NCI-H748 (cell line): ENCODE measurements around the gene SFMBT2.
A peak's percentile ranks its signal among the peaks of the same experiment; 100 is the strongest.

Experiments used
- DNase-seq: peaks from one replicate; lab custom pipeline; 2025; ENCODE audit not compliant: unreplicated experiment; lab: John Stamatoyannopoulos, UW

The SFMBT2 gene

GRCh38 chr10:7301006-7301778 lies 109.6 kb downstream of the SFMBT2 start:
- no peak for DNase-seq

DNA sequence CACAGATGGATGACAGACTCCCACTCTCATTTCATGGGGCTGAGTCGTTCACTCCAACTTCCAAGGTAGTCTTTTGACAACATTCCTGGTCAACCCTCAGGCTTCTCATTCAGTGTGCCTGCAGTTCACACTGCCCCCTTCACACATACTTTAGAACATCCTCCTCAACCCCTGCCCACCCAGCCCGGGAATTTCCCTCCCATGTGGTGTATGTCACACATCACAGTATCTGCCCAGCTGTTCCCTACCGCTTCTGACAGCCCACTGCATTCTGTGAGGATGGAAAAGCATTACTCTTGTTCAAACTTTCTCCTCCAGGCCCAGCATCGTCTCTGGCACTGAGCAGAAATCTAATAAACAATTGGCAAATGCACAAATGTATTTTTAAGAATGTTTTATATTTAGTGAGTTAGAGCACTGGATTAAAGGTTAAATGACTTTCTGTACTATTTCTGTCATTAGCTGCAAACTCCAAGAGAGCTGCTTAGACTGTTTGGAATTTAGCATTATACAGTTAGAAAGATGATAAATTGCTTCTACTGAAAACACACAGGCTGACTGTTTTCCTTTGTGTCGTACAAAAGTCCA lies 110.4 kb downstream of the SFMBT2 start:
- no peak for DNase-seq

- peak; percentile 17 for DNase-seq
These were observed 111.1 kb downstream of the SFMBT2 start for GRCh38 chr10:7299601-7300325.

- DNase-seq = no peak
These were observed 112.3 kb downstream of the SFMBT2 start for GRCh38 chr10:7298495-7298894.

- no peak for DNase-seq
These were observed 113.7 kb downstream of the SFMBT2 start for GRCh38 chr10:7297094-7297493.

DNA sequence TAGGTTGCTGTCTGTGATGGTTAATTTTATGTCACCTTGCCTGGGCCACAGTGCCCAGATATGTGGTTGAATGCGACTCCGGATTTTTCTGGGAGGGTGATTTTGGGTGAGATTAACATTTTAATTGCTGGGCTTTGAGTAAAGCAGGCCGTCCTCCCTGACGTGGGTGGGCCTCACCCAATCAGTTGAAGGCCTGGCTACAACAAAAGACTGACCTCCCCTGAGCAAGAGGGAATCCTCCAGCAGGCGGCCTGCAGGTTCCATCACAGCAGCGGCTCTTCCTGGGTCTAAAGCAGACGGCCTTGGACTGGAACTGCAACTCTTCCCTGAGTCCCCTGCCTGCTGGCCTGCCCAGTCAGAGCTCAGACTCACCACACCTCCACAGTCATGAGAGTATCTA lies 114.2 kb downstream of the SFMBT2 start:
- DNase-seq = no peak

- DNase-seq = no peak
These were observed 114.8 kb downstream of the SFMBT2 start for GRCh38 chr10:7296076-7296475.

DNA sequence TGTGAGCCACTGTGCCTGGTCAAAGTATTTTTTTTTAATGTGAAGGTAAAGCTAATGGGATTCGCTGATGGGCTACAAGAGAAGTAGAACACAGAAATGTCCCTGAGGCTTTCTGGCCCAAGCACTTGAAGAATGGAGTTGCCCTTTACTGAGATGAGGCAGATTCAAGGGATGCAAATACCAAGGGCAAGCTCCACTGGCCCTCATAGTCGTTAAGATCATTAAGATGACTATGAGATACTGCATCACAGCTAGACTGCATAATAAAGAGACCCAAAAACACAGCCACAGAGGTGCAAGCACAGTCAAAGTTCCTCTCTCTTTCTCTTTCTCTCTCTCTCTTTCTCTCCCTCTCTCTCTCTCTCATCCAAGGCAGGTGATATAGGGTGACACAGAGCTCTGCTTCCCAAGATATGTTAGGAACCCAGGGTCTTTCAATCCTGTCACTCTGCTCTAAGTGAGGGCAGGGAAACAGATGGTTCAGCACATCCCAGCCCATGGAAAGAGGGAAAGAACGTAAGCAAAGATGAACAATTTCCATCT lies 117.4 kb downstream of the SFMBT2 start:
- no peak for DNase-seq

DNA sequence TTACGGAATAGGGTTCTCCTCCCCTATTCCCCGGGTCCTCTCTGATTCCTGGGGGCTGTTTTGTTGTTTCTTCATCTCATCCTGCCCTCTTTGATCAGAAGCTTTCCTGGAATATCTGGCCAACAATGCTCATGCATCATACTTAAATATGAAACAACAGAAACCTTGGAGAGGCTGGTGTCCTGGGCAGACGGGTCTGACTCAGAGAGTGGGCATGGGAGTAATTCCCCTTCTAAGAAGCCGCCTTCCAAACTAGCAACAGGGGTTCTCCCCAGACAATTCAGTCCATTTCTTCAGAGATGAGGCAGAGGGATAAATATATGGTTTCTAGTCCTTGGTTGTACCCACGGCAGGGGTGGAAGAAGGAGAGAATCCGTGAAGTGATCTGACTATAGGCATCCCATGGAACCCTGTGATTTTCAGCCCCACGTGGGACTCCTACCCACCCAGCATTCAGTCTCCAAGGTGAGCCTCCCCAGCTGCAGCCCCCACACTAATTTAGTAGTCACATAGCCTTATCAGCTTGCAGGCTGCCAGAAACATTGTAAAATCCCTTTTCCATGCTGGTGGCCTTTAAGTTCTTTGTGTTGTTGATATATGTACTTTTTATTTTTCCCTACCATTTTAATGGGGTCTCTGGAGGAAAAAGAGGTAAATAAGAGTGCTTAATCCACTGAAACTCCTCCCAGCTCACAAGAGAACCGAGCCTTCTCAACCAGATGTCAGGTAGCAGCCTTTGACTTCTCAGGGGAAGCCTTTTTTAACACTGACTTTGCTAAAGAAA lies 119.2 kb downstream of the SFMBT2 start:
- no peak for DNase-seq

DNA sequence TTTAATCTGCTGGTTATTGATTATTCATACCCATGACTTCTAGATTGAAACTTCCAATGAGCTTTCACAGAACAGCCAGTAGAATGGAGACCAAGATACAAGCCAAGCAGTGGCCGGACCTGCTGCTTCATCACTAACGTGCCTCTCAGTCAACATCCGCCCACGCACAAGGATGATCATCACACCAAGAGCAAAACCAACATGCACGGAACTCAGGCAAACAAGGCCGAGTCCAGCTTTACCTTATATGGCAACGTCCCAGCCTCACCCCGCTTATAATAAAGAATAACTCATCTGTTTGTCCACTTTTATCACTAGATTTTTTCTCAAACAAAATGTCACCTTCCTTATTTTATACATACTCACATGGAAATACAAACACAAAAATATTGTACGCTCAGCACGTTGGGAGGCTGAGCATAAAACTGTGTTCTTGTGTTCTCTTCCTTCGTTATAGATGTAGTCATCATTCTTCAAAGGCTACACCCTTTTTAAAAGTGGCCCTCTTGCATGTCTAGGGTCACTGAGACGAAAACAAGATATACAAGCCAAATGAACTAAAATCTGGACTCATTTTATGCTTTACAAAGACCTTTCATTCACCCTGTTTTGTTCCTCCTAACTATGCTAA lies 122.7 kb downstream of the SFMBT2 start:
- DNase-seq = no peak

DNA sequence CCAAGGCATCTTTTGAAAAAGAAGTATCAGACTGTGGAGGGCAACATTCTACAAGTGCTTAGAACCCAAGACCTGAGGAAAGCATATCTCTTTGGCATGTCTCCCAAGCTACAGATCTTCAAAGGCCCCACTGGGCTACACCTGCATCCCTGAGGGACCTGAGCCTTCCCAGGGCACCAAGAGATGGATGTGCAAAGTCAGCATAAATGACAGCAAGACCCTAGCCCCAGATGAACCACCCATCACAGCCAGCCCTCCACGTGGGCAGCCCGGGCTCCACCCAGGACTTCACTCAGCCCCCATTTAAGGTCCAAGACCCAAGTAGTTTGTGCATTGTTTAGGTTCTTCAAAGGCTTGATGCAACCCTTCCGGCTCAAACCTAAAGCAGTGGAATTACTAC lies 123.5 kb downstream of the SFMBT2 start:
- DNase-seq = no peak

GRCh38 chr10:7285522-7286322 lies 125.1 kb downstream of the SFMBT2 start:
- DNase-seq = no peak

GRCh38 chr10:7283246-7283645 lies 127.6 kb downstream of the SFMBT2 start:
- no peak for DNase-seq

- DNase-seq = no peak
These were observed 128.4 kb downstream of the SFMBT2 start for GRCh38 chr10:7282457-7282856.

DNA sequence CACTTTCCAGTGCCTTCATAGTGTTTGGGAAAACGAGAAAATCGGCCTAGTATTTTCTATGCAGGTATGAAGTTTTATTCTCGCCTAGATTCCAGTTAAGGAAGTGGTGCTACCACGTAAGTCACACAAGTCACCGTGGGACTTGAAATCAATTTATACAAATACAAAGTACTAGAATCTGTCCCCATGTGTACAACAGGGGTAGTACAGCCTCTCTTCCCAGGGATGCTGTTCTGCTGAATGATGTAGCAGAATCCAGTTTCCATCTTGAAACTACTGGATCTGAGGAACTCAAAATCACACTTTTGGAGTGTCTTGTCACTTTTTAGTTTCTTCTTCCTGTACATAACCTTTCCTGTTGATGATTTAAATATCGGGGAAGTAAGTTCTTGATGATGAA lies 129.4 kb downstream of the SFMBT2 start:
- DNase-seq = no peak

DNA sequence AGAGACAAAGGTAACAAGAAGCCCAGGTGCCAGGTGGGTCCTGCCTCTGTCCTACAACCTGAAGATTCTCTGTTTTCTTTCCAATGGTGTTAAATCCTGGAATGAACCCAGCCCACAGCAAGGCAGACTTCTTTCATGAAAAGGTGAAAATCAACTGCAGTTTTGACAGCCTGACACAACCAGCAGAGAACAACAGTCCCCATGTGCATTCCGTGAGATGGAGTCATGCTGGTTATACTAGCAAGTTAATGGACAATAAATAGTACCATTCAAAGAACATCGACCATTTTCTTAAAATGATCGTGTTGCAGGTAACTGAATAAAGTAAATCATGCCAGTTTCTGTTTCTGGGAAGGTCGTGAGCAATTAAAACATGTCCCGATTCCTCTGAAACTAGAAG lies 131.5 kb downstream of the SFMBT2 start:
- no peak for DNase-seq

DNA sequence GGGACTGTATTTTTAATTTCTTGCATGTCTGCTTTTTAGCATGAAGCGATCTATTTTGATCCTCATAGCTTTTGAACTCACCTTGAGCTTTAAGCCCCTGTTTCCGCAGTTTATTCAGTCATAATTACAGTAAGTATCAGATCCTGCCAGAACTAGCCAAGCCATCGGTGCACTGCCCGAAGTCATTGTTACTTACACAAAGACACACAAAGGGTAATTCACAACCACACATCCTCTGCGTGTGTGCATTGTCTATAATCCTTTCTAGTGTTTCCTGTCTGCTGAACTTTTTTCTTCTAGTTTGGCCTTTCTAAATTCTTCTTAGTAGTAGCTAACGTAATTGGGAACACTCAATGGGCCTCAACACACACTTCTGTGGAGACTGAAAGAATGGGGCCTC lies 133.0 kb downstream of the SFMBT2 start:
- no peak for DNase-seq

DNA sequence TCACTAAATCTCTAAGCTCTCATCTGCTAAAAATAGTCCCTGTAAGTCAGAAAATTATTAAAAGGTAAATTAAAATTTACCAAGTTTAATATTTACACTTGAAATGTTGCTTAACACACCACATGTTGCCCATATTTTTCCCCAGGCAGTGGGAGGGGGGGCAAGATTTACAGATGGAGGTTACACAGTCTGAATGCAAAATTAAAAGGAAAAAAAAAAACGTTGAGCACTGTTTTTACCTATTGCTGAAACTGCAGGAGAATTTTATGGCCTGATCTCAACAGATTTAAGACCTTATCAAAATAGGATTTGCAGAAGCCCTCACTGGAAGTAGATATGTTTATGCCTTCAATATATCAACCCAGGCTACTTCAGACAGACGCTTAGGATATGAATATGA lies 133.4 kb downstream of the SFMBT2 start:
- DNase-seq = no peak

- DNase-seq = no peak
These were observed 134.9 kb downstream of the SFMBT2 start for GRCh38 chr10:7275761-7276440.
